ENCODE data around the gene MATR3.

DNA sequence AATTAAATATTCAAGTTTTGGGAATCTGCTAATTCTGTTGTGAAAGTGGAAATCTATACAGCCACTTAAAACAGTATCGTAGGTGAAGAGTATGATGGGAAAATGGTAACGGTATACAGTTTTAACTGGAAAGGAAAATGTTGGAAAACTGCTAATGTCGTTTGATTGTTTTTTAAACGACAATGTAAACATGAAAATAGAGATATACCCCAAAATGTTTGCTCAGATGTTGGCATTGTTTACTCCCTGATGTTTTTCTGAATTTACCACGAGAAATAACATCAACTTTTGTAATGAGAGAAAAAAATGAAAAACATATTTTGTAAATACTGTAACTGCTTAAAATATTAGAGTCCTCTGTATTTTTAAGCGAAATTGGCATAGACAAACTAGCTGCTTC is 2.7 kb downstream of the MATR3 start:
- TF ChIP-seq, protein P1, sequence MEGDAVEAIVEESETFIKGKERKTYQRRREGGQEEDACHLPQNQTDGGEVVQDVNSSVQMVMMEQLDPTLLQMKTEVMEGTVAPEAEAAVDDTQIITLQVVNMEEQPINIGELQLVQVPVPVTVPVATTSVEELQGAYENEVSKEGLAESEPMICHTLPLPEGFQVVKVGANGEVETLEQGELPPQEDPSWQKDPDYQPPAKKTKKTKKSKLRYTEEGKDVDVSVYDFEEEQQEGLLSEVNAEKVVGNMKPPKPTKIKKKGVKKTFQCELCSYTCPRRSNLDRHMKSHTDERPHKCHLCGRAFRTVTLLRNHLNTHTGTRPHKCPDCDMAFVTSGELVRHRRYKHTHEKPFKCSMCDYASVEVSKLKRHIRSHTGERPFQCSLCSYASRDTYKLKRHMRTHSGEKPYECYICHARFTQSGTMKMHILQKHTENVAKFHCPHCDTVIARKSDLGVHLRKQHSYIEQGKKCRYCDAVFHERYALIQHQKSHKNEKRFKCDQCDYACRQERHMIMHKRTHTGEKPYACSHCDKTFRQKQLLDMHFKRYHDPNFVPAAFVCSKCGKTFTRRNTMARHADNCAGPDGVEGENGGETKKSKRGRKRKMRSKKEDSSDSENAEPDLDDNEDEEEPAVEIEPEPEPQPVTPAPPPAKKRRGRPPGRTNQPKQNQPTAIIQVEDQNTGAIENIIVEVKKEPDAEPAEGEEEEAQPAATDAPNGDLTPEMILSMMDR (IDR thresholded peaks at IDR 0.05): no peak
- TF ChIP-seq POLR2A (IDR thresholded peaks at IDR 0.05): no peak
